Measurements from ENCODE around the gene ABCF2. TPM values are rescaled to one million over a fixed set of nuclear protein-coding genes. Genes with fewer than 3 reads are reported as not detected.

Gene ABCF2
- total RNA-seq, 2 donors from 2014 or later: 11.9 to 13.5 TPM

DNA sequence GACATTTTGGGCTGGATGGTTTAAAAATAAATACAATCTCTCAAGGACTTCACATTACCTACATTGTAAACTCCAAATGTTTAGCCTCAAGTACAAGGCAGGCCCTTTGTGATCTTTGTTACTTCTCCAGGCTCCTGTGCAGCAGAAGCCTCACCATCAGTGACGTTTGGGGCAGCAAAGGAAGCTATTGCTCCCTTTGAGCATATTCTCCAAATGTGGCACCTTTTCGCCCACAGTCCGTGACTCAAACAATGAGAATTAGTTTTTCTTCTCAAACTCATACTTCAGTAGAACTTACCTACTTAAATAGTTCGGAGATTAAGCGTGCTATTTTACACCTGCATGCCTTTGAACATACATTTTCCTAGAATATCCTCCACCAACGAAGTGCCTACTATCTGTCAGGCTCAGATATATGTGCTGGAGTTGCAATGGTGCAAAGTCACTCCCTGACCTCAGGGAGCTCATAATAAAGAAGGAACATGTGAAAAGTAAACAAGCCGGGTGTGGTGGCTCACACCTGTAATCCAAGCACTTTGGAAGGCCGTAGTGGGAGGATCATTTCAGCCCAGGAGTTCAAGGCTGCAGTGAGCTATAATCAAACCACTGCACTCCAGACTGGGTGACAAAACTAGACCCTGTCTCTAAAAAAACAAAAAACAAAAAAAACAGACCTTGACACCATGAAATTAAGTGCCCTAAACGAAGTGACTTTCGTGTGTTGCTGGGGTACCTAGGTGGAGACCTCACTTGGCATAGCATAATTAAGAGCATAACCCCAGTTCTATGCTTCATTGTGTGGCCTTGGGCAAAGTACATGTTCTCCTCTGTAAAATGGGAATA lies 1.2 kb upstream of the ABCF2 start:
- WGBS, 2 donors: 53 to 59% methylated on average over 10 of the region's 10 CpGs
- Histone ChIP-seq H3K9me3 (no peaks in the 10 kb centered on the region), H3K27me3 (no peaks in the 10 kb centered on the region), H3K36me3 (replicated peaks in 1 of 2; ENCODE audit: insufficient read depth in 1 of 2, low read depth in 2 of 2) (peaks cover 0 to 2% of the 10 kb centered on the region in 2 donors), H3K4me3 (no peak overlapping the region), H3K4me1 (peaks cover 30% of the 10 kb centered on the region), H3K27ac (peak overlapping the region in 3 of 4 donors; percentile 50 to 81 (median 81))
- DNase-seq: no peak
- TF ChIP-seq POLR2A (IDR thresholded peaks at IDR 0.05): no peak
- TF ChIP-seq, protein P1, sequence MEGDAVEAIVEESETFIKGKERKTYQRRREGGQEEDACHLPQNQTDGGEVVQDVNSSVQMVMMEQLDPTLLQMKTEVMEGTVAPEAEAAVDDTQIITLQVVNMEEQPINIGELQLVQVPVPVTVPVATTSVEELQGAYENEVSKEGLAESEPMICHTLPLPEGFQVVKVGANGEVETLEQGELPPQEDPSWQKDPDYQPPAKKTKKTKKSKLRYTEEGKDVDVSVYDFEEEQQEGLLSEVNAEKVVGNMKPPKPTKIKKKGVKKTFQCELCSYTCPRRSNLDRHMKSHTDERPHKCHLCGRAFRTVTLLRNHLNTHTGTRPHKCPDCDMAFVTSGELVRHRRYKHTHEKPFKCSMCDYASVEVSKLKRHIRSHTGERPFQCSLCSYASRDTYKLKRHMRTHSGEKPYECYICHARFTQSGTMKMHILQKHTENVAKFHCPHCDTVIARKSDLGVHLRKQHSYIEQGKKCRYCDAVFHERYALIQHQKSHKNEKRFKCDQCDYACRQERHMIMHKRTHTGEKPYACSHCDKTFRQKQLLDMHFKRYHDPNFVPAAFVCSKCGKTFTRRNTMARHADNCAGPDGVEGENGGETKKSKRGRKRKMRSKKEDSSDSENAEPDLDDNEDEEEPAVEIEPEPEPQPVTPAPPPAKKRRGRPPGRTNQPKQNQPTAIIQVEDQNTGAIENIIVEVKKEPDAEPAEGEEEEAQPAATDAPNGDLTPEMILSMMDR (IDR thresholded peaks at IDR 0.05): no peak
- no peak for ATAC-seq
- intact Hi-C loops (cut with DNase I): no loop called here

GRCh38 chr7:151226560-151226874 lies 488 bp downstream of the ABCF2 start:
- intact Hi-C loops (cut with DNase I): no loop called here
- WGBS, 2 donors: 1 to 4% methylated on average over 15 of the region's 15 CpGs
- peaks cover 23% of the 10 kb centered on the region for H3K4me1 ChIP-seq
- ATAC-seq: no peak
- H3K27ac ChIP-seq: peak overlapping the region in 2 of 4 donors; percentile 81
- H3K36me3 ChIP-seq (replicated peaks in 1 of 2; ENCODE audit: insufficient read depth in 1 of 2, low read depth in 2 of 2): peaks cover 0 to 9% of the 10 kb centered on the region in 2 donors
- H3K27me3 ChIP-seq: no peaks in the 10 kb centered on the region
- TF ChIP-seq, protein P1 (IDR thresholded peaks at IDR 0.05): no peak
- TF ChIP-seq POLR2A (IDR thresholded peaks at IDR 0.05): no peak
- H3K9me3 ChIP-seq: no peaks in the 10 kb centered on the region
- DNase-seq: no peak
- peak overlapping the region; percentile 65 to 80 for H3K4me3 ChIP-seq

DNA sequence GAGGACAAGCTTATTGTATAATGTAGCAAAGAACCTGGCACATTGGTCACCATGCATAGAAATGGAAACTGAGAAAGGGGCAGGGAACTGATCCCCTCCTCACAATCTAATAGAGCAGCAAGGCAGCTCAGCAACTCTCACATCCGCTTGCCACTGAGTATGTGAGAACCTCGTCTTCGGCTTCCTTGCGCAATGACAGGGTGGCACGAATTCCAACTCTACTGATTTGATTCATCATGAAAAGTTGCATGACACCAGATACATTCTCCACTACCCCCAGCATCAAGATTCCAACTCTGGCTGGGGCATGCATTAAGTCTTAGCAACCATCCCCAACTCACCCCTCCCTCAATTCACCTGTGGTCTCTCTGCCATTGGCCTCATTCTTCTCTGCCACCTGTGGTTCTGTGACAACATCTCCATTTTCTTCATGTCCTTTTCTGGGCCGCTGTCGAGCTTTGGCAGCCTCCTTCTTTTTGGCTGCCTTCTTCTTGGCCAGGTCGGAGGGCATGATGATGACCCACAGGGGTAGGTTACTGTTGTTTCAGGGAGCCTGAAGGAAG lies 976 bp downstream of the ABCF2 start:
- no peak for TF ChIP-seq POLR2A (IDR thresholded peaks at IDR 0.05)
- TF ChIP-seq, protein P1 (IDR thresholded peaks at IDR 0.05): no peak
- ATAC-seq (no peak), DNase-seq (no peak)
- no peaks in the 10 kb centered on the region for H3K27me3 ChIP-seq
- 43 to 50% methylated on average over 8 of the region's 8 CpGs for WGBS, 2 donors
- peaks cover 0 to 9% of the 10 kb centered on the region in 2 donors for H3K36me3 ChIP-seq (replicated peaks in 1 of 2; ENCODE audit: insufficient read depth in 1 of 2, low read depth in 2 of 2)
- peaks cover 21% of the 10 kb centered on the region for H3K4me1 ChIP-seq
- peak overlapping the region in 1 of 2 donors; percentile 65 for H3K4me3 ChIP-seq
- intact Hi-C loops (cut with DNase I): no loop called here
- H3K9me3 ChIP-seq: no peaks in the 10 kb centered on the region
- H3K27ac ChIP-seq: no peak overlapping the region

DNA sequence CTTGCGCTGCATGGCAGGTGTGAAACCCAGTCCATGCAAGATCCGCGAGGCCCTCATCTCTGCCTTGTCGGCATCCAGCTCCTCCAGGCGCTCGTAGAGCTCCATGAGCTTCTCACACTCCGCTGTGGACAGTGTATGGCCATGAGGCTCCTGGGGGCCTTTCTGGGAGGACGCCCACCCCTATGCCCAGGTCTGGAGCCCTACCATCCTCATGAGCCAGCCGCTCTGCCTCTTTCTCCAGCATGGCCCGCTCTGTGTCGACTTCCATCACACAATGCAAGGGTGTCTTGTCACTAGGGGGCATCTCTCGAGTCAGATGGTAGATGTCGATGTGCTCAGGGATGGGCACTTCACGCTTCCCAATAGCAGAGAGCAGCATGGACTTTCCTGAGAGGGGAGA lies 3.3 kb downstream of the ABCF2 start:
- 86 to 89% methylated on average over 13 to 14 of the region's 14 CpGs for WGBS, 2 donors
- H3K9me3 ChIP-seq: no peaks in the 10 kb centered on the region
- no peak overlapping the region for H3K27ac ChIP-seq
- TF ChIP-seq POLR2A (IDR thresholded peaks at IDR 0.05): no peak
- TF ChIP-seq, protein P1 (IDR thresholded peaks at IDR 0.05): no peak
- ATAC-seq (no peak), DNase-seq (no peak)
- H3K4me1 ChIP-seq: peaks cover 21% of the 10 kb centered on the region
- H3K4me3 ChIP-seq: no peak overlapping the region
- H3K27me3 ChIP-seq: no peaks in the 10 kb centered on the region
- intact Hi-C loops (cut with DNase I): no loop called here
- peaks cover 0 to 16% of the 10 kb centered on the region in 2 donors for H3K36me3 ChIP-seq (replicated peaks in 1 of 2; ENCODE audit: insufficient read depth in 1 of 2, low read depth in 2 of 2)
